Adrenal gland (tissue), 5 donors: ENCODE measurements around the gene INPP5A.

ENCODE experiments used
- POLR2A ChIP-seq, 2 donors: fragments of 450-650 bp; IDR thresholded peaks; one replicate each; pipeline ENCODE4 v1.6.1; 2017; ENCODE audit warnings: antibody characterized with exemption in 2 of 2, mild to moderate bottlenecking in 2 of 2, moderate library complexity in 1 of 2
- TF ChIP-seq, protein P1 (sequence below), 6 experiments: fragments of 450-650 bp in 4 of 6; fragments of 200-600 bp in 2 of 6; sonication (generic) in 1 of 6; IDR thresholded peaks; 1 replicate in 5 of 6; 2 replicates in 1 of 6; pipeline versions ENCODE4 v1.5.1 to v1.8.0; 2016 to 2021; ENCODE audit warnings: antibody characterized with exemption in 6 of 6, mild to moderate bottlenecking in 2 of 6, moderate library complexity in 1 of 6
- donor health status: DM: no; HTN: no; CAD: no.

DNA sequence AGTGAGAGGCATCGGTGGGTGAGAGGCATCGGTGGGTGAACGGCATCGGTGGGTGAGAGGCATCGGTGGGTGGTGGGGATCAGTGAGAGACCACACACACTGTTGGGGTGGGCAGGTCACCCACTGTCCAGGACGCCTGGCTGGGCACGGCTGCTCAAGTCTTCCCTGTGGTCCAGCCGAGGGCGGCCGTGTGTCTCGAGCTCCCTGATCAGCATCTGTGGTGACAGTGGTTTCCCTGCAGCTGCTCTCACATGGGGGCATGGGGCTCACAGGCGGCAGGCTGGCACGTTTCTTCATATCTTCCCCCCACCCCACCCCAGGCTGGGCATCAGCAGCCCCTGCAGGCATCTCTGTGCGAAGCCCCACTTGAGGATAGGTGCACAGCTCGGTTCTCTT lies 170.2 kb downstream of the INPP5A start:
- TF ChIP-seq POLR2A (IDR thresholded peaks at IDR 0.05), result no peak
- TF ChIP-seq, protein P1, sequence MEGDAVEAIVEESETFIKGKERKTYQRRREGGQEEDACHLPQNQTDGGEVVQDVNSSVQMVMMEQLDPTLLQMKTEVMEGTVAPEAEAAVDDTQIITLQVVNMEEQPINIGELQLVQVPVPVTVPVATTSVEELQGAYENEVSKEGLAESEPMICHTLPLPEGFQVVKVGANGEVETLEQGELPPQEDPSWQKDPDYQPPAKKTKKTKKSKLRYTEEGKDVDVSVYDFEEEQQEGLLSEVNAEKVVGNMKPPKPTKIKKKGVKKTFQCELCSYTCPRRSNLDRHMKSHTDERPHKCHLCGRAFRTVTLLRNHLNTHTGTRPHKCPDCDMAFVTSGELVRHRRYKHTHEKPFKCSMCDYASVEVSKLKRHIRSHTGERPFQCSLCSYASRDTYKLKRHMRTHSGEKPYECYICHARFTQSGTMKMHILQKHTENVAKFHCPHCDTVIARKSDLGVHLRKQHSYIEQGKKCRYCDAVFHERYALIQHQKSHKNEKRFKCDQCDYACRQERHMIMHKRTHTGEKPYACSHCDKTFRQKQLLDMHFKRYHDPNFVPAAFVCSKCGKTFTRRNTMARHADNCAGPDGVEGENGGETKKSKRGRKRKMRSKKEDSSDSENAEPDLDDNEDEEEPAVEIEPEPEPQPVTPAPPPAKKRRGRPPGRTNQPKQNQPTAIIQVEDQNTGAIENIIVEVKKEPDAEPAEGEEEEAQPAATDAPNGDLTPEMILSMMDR (IDR thresholded peaks at IDR 0.05), result no peak
